Measurements from ENCODE around the gene TRPV3.

The TRPV3 gene

DNA sequence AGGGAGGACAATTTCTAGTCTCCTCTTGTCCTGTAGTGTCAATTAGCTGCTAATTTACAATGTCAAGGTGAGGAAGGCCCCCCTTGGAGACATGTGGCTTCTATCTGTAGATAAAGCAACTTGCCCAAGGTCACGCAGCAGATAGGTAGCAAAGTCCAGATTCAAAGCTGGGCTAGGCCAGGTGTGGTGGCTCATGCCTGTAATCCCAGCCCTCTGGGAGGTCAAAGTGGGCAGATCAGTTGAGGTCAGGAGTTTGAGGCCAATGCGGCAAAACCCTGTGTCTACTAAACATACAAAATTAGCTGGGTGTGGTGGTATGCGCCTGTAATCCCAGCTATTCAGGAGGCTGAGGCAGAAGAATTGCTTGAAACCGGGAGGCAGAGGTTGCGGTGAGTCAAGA lies 11.1 kb downstream of the TRPV3 start:
- DNase-seq (ENCODE audit: low read depth, low spot score): no peak

DNA sequence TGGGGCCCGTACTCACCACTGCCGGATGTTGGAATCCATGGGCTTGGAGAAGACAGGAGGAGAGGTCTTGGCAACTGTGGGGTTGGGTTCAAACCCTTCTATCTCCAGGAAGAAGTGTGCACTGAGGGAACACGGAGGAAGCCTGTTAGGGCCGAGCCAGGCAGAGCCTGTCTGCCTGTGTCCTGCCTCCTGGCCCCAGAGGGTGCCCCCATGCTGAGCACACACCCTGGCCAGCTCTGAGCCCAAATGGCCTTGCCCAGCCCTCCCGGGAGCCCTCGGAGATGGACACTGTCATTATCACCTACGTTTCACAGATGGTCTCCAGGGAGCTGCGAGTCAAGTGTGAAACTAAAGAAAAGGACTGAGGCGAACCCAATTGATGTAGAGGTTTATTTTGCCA lies 12.5 kb downstream of the TRPV3 start:
- DNase-seq (ENCODE audit: low read depth, low spot score): no peak

DNA sequence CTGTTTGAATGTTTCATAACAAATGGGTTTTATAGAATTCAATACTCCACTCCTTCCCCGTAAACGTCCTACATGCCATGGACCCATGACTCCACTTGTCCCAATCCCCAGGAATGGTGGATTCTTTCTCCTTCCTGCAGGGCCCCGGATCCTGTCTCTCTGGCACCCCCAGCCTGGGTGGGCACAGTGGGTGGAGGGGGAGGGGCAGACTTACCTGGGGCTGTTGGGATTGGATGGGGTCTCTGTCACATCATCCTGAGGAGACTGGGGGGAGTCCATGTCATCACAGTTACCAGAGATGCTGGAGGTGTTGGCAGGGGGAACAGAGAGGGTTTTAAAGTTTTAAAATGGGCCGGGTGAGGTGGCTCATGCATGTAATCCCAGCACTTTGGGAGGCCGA lies 13.2 kb downstream of the TRPV3 start:
- no peak for DNase-seq (ENCODE audit: low read depth, low spot score)

DNA sequence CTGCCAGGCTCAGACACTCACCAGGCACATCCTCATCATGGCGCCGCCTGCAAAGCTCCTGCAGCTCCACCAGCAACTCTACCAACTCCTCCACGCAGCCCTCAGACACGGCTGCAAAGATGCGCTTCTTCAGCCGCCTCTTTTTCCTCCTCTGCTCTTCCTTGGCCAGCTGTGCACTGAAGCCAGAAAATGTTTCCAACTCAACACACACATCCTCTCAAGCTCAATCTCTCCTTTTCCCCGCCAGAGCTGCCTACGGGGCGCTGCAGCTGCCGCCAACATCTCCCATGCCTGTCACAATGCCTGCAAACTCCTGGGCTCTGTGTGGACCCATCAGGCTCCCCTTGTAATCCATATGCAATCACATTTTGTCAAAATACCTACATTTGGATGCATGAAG lies 14.2 kb downstream of the TRPV3 start:
- no peak for DNase-seq (ENCODE audit: low read depth, low spot score)

DNA sequence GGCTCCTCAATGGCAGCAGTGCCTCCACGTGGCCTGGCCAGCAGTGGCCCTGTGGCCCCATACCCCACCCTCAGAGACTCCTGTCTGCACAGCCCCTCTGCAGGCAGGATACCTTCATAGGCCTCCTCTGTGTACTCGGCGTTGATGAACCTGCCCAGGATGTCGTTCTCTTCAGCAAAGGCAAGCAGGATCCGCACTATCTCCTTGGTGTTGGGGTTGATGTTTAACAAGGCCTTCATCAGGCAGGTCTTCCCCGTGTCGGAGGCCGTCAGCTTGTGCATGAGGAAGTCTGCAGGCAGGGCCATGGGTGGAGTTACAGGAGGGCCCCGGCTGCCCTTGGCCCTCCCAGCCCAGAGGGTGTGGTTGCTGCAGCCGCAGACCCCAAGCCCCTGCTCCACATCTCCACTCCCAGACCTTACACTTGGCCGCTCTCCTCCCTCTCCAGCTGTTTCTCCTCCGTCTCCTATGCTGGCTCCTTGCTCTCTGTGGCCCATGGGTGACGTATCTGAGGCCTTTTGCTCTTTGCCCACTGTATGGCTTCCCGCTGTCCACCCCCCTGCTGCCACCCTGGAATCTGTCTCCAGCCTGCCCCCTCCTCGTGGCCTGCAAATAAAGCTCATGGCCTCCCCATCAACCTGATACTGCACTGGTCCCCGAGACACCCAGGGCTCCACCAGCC lies 15.1 kb downstream of the TRPV3 start:
- no peak for DNase-seq (ENCODE audit: low read depth, low spot score)

DNA sequence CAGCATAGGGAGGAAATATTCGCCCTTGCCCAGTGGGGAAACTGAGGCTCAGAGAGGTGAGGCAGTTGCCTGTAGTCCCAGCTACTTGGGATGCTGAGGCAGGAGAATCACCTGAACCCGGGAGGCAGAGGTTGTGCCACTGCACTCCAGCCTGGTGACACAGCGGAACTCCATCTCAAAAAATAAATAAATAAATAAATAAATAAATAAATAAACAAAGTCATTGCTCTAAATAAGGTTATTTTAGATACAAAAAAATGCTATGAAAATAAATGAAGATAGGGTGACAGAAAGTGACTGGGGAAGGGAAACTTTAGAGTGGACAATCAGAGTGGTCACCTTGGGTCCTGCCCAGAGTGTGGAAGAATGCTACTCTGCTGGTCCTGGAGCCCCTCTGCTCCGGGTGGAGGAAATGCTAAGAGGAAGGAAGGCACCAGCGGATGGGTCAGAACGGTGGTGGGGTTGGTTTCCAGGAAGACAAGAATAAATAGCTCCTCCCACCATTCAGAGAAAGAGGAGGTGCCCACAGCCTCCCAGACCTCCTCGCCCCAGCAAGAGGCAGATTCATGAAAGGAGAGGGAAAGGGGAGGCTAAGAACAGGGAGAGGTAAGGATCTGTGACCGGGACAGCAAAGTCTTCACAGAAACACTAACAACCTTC lies 17.6 kb downstream of the TRPV3 start:
- DNase-seq (ENCODE audit: low read depth, low spot score): no peak

DNA sequence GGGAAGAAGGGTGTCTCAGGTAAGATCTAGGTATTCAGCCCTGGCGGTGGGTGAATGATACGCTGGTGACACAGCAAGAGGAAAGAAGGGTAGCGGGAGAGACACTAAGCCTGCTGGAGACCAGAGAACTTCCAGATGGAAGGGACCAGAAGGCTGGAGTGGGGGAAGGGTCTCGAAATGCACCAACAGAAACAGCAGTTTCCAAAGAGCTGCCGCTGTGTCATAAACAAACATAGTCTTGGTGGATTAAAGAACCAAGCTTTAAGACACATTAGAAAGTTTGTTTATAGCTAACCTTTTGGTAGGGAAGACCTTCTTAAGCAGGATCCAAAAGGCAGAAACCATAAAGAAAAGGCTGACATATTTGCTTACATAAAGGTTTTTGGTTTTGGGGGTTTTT lies 20.9 kb downstream of the TRPV3 start:
- DNase-seq (ENCODE audit: low read depth, low spot score): no peak

DNA sequence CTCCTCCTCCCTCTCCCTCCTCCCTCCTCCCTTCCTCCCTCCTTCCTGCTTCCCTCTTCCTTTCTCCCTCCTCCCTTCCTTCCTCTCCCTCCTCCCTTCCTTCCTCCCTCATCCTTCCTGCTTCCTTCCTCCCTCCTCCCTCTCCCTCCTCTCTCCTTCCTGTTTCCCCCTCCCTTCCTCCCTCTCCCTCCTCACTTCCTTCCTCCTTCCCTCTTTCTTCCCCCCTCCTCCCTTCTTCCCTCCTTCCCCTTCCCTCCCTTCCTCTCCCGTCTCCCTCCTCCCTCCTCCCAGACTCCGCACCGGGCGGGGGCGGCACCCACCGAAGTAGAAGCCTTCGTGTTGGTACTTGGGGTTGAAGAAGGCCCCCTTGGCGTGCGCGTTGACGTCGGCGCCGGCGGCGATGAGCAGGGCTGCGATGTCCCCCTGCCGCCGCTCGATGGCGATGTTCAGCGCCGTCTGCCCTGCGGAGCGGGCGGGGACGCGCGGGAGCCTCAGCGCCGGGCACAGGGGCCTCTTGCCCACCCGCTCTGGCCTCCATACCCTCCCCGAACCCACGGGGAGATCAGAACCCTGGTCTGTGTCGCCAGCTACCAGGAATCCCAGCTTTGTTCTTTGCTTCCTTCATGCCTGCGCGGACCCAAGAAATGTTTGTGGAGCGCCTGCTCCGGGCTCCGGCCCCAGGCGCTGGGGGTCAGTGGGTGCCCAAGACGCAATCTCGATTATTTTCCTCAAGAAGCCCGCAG lies 22.2 kb downstream of the TRPV3 start:
- DNase-seq (ENCODE audit: low read depth, low spot score): no peak

DNA sequence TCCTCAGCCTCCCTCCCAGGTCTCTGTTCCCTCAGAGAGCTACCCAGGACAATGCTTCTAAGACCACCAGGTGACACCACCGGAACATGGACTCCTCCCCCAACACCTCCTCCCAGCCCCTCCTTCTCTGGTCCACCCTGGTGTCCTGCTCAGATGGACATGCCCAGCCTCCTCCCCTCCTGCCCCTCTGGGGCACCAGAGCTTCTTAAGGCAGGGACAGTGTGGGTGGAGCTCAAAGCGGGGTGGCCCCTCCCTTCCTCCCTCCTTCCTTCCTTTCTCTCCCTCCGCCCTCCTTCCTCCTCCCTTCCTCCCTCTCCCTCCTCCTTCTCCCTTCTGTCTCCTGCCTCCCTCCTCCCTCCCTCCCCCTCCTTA lies 22.7 kb downstream of the TRPV3 start:
- no peak for DNase-seq (ENCODE audit: low read depth, low spot score)

DNA sequence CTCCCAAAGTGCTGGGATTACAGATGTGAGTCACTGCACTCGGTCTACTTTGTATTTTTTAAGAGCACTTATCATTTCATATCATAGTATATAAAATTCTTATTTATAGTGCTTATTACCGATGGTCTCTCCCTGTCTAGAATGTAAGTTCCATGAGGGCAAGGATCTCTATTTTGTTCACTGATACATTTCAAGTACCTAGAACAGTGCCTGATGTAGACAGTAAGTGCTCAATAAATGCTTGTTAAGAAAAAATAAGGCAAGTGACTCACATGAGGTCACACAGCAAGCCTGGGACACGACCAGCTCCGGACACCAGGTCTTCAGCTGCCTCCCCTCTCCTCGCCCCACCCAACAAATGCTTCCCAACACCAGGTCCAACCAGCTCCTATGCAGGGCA lies 23.9 kb downstream of the TRPV3 start:
- DNase-seq (ENCODE audit: low read depth, low spot score): no peak

DNA sequence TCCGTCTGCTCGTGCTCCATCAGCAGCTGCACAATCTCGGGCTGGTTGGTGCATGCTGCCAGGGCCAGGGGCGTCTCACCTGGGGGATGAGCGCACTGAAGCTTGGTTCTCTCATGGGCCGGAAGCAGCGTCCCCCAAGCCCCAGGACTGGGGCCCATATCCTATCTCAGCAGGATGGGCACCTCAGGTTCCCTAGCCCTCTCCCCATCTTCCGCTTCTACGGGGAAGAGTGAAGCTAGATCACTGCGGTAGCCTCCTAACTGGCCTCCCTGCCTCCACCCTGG lies 24.8 kb downstream of the TRPV3 start:
- no peak for DNase-seq (ENCODE audit: low read depth, low spot score)

DNA sequence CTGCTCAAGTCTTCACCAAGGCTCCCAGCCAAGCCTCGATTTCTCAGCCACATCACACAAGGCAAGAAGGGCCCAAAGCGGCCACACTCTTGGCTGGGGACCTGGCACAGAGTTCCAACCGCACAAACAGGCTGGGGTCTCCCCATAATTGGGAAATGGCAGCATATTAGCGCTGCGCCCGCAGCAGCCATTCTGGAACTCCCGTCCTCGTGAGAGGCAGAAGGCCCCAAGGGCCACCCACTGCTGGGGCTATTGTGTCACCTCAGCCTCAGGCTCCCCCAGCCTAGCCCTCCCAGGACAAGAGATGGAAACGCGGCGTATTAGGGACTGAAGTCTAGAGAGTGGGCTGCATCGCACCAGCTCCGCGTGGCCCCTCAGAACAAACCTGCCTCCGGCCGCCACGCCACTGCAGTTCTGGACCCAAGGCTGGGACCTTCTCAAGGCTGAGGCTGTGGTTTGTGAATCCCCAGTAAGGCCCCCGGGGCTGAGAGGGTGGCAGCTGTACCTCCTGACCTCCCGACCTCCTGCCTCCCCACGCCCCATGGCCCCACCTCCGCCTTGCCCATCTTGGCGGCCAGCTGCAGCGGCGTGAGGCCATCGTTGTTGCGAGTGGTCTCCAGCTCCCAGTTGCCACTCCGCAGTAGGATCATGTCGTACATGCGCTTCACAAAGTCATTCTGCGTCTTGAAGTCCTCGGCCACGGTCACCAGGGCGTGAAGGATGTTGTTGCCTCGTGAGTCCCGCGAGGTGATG lies 25.3 kb downstream of the TRPV3 start:
- no peak for DNase-seq (ENCODE audit: low read depth, low spot score)

DNA sequence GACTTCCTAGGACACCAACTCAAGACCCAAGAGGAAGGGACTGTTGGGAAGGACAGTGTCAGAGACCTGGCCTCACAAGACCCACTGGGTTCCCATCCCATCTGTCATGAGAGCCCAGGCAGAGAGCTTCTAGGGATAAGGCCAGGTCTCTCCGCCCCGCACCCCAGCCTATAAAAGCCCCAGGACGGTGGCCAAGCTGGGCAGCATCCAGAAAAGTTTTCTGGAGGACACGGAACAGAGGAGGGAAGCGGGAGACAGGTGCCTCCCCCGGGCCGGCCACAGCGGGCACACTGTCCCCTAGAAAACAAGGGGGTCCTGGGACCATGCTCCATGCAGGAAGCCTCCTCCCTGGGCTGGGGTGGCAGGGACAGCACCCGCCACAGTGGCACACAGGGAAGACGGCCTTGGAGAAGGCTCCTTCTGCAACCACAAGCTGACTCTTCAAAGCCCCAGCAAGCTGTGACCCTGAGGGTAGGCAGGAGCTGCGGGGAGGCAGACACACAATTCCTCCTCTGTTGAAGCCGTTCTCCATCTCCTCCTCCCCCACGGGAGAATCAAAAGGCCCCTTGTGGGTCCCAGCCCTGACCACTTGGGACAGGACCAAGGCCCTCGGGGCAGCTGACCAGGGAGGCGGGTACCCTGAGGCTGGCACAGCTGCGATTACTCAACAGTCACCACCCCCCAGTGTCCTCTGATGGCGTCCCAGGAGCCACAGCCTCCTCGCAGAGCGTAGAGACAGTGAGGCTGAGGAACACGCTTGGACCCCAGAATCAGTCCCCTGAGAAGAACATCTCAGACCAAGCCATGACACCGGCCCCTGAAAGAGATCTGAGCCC lies 26.1 kb downstream of the TRPV3 start:
- no peak for DNase-seq (ENCODE audit: low read depth, low spot score)

DNA sequence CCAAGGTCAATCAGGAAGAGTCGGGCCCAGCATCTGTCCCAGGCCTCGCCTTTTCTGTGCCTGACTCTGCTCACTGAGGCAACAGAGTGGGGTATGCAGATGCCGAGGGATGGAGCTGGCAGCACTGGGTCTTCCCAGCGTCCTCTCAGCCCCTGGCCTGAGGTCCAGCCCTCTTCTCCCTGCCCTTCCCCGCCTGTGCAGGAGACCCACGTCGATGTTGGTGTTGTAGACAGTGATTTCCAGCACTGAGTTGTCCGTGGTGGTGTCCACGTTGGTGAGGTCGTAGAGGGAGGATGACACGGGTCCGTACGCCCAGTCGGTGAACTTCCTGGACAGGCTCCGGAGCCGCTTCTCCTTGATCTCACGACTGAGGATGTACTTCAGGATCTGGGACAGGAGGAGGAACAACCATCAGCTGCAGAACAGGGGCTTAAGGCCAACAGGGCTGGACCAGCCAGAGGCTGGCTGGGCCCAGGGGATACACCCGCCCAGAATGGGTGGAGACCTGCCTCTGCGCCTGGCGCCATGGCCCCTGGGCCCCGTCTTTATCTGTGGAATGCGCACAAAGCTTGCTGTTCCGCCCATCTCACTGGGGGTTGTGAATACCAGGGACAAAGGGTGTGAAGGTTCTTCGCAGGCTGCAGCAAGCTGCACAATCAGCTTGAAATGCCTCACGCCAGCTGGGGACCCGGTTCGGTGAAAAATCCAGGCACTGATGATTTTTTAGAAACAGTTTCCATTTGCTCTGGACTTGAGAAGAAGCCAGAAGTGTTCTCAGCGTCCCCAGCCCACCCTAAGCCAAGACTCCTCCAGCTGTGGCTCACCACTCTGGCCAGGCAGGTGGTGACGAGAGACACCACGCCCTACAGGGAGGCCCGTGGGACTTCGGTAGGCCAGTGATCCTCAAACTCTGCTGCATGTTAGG lies 27.5 kb downstream of the TRPV3 start:
- DNase-seq (ENCODE audit: low read depth, low spot score): no peak

DNA sequence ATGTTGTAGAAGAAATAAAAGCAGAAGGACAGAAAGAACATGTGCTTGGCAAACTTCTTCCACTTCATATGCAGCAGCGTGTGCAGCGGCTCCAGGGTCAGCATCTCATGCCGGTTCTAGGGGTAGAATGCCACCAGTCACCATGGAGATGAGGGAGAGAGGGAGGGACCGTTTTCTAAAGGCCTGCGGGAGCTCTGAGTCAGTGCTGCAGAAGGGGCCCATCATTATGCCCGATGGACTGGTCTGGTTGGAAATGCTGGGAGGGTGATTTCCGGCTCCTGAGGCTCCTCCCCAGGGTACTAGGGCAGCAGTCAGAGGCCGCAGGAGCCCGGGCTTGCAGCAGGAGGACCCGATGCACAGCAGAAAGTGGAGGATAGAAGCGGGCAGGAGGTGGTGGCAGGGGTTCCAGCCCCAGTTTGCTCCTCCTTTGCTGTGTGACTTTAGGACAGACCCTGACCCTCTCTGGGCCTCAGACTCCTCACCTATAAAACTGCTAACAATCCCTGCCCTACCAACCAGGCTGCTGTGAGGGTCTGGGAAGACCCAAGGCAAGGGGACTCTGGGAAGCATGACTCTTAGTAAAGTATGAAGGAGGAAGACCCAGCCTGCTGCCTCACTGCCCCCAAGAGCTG lies 28.6 kb downstream of the TRPV3 start:
- peak; percentile 60 for DNase-seq (ENCODE audit: low read depth, low spot score)

DNA sequence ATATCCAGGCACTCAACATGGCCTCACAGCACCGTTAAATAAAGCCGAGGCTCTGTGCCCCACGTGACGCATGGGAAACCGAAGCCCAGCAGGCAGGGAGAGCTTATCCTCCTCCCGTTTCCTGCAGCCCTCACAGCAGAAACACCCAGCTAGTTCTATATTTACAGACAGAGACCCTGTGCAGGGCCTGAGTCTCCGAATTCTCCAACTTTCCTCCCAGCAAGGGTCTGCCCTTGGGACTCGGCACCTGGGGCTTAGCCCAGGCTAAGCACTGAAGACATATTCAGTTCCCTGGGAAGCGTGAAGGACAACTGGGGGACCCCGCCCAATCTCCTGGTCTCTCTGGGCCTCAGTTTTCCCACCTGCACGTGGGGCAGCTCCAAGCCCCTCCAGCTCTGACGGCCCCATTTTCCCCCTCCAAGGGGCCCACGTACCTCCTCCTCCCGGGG lies 29.2 kb downstream of the TRPV3 start:
- no peak for DNase-seq (ENCODE audit: low read depth, low spot score)

DNA sequence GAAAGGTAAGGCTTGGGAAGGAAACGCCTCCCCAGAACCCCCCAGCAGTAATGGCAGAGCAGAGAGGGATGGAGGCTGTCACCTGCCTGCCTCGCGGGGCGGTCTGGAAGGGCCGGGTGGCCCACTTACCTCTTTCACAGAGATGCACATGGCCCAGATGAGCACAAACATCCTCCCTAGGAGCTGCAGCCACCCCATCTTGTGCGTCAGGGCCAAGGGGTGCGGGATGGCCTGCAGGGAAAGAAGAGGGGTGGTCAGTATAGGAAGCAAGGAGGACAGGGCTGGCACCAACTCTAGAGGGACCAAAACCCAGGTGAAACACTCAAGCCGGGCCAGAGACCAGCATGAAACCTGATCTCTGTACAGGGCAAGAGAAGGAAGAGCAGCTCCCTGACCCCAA lies 29.7 kb downstream of the TRPV3 start:
- no peak for DNase-seq (ENCODE audit: low read depth, low spot score)

DNA sequence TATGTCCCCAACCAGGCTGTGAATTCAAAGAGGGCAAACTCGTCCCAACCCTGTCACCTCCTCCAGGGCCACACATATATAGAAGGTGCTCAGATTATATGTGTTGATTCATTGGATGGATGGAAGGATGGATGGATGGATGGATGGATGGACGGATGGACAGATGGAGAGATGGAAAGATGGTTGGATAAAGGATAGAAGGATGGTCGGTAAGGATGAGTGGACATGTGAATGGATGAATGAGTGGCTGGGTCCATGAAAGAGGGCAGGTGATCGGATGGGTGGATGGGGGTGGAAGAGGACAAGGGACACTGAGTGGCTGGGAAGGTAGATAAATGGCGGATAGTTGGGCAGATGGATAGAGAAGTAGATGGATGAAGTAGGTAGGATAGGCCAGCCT lies 30.1 kb downstream of the TRPV3 start:
- no peak for DNase-seq (ENCODE audit: low read depth, low spot score)

DNA sequence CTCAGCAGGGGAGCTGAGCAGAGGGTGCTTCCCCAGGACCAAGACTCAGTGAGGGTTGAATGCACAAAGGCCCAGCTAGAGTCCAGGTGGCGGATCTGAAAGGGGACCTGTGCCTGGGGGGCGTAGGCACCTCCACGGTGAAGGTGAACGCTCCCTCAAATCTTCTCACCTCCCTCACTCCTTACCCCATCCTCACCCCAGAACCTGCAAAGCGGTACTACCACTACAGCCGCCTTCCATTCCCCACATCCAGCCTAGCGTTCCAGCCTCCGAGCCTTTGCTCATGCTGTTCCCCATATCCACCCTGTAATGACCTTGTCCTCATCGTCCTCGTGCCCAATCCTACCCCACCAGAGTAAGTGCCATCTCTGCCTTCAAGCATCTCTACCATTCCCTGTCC lies 30.6 kb downstream of the TRPV3 start:
- DNase-seq (ENCODE audit: low read depth, low spot score): no peak

DNA sequence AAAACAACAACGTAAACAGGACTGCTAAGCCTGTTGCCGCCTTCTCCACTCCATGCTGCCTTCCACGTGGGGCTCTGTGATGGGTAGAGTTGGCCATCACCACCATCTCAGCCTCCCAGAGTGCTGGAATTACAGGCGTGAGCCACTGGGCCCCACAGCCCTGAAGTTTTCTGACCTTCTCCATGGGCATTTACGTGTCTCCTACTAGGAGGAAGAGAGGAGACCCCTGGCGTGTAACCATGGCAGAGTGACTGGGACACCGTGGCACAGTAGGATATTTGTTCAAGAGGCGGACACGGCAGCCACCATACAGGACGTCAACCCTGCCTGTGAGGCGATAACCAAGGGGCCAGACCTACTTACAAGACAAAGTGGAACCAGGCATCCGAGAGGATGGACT lies 31.1 kb downstream of the TRPV3 start:
- no peak for DNase-seq (ENCODE audit: low read depth, low spot score)

All from smooth muscle cell of the brain vasculature (primary cell).